ENCODE results near the gene POLR3B.
A peak's percentile ranks its signal among the peaks of the same experiment; 100 is the strongest.
"Not testable (repeated sequence)": the region's sequence is repeated elsewhere in the genome, so short reads cannot be mapped to it uniquely, and the experiment has no call there.

POLR3B gene

DNA sequence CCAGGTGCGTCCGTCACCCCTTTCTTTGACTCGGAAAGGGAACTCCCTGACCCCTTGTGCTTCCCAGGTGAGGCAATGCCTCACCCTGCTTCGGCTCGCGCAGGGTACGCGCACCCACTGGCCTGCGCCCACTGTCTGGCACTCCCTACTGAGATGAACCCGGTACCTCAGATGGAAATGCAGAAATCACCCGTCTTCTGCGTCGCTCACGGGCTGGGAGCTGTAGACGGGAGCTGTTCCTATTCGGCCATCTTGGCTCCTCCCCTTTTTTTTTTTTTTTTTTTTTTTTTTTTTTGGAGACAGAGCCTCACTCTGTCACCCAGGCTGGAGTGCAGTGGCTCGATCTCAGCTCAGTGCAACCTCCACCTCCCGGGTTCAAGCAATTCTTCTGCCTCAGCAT lies 120.1 kb downstream of the POLR3B start:
- not testable (repeated sequence) for H3K27ac Mint-ChIP-seq; H3K4me1 Mint-ChIP-seq (ENCODE audit: low read depth in 2 of 2); H3K36me3 Mint-ChIP-seq (ENCODE audit: insufficient read depth); H3K9me3 Mint-ChIP-seq; H3K27me3 Mint-ChIP-seq; H3K4me3 Mint-ChIP-seq; DNase-seq; ATAC-seq (replicated peaks)

DNA sequence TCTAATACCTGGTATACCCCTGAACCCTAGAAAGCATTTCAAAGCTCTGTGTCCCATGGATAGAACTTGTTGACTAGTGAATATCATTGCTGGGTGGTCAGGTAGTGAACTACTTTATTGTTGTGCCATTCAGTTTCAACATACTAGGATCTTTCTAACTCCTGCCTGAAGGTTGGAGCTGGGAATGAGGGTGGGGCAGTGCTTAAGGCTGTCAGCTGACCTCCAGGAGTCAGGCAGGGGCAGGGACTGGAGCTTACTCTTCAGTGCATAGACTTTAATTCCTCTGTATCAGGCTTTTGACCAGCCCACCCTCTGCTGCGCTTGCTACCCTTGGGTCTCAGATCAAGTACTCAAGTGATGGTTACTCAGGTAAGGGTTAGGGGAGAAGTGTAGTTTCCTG lies 122.7 kb downstream of the POLR3B start:
- no peak overlapping the region for H3K4me3 Mint-ChIP-seq
- H3K9me3 Mint-ChIP-seq: no peaks in the 10 kb centered on the region
- DNase-seq (no peak), ATAC-seq (replicated peaks) (no peak)
- H3K4me1 Mint-ChIP-seq (ENCODE audit: low read depth in 2 of 2): peaks cover 1 to 5% of the 10 kb centered on the region in 2 donors
- no peaks in the 10 kb centered on the region for H3K27me3 Mint-ChIP-seq
- H3K27ac Mint-ChIP-seq: no peak overlapping the region
- peaks cover 2% of the 10 kb centered on the region for H3K36me3 Mint-ChIP-seq (ENCODE audit: insufficient read depth)

DNA sequence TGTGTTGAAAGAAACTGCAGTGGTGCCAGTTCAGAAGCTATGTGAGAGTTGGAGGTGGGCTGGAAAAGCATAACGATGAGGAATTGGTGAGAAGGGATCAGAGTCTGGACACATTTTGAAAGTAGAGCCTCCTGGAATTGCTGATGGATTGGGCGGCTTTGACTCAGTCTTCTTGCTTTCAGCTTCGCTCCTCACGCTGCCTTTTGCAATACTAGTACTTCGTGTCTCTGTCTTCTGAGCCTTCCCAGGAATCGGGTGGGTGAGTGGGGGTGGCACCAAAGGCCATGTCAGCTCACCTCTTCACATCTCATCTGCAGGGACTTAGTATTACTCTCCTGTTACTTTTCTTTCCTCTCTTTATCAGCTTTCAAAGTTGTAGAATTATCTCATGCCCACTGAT lies 123.7 kb downstream of the POLR3B start:
- ATAC-seq (replicated peaks) (no peak), DNase-seq (no peak)
- Mint-ChIP-seq H3K4me1 (ENCODE audit: low read depth in 2 of 2) (peaks cover 1 to 5% of the 10 kb centered on the region in 2 donors), H3K36me3 (ENCODE audit: insufficient read depth) (peaks cover 2% of the 10 kb centered on the region), H3K4me3 (no peak overlapping the region), H3K27me3 (no peaks in the 10 kb centered on the region), H3K9me3 (no peaks in the 10 kb centered on the region), H3K27ac (peak overlapping the region in 1 of 2 donors; percentile 8)

GRCh38 chr12:106487664-106488063 lies 130.1 kb downstream of the POLR3B start:
- ATAC-seq (replicated peaks) (no peak), DNase-seq (no peak)
- no peak overlapping the region for H3K27ac Mint-ChIP-seq
- peaks cover 0 to 1% of the 10 kb centered on the region in 2 donors for H3K4me1 Mint-ChIP-seq (ENCODE audit: low read depth in 2 of 2)
- H3K27me3 Mint-ChIP-seq: no peaks in the 10 kb centered on the region
- no peaks in the 10 kb centered on the region for H3K36me3 Mint-ChIP-seq (ENCODE audit: insufficient read depth)
- H3K9me3 Mint-ChIP-seq: no peaks in the 10 kb centered on the region
- no peak overlapping the region for H3K4me3 Mint-ChIP-seq

- Mint-ChIP-seq H3K4me3 (no peak overlapping the region), H3K27me3 (no peaks in the 10 kb centered on the region), H3K27ac (no peak overlapping the region), H3K36me3 (ENCODE audit: insufficient read depth) (no peaks in the 10 kb centered on the region), H3K9me3 (no peaks in the 10 kb centered on the region), H3K4me1 (ENCODE audit: low read depth in 2 of 2) (peaks cover 0 to under 1% of the 10 kb centered on the region in 2 donors)
- DNase-seq (no peak), ATAC-seq (replicated peaks) (no peak)
These were observed 131.3 kb downstream of the POLR3B start for GRCh38 chr12:106488884-106489283.

- DNase-seq (no peak), ATAC-seq (replicated peaks) (no peak)
- Mint-ChIP-seq H3K27me3 (no peaks in the 10 kb centered on the region), H3K27ac (no peak overlapping the region), H3K4me3 (no peak overlapping the region), H3K36me3 (ENCODE audit: insufficient read depth) (no peaks in the 10 kb centered on the region), H3K9me3 (no peaks in the 10 kb centered on the region), H3K4me1 (ENCODE audit: low read depth in 2 of 2) (no peaks in the 10 kb centered on the region)
These were observed 132.7 kb downstream of the POLR3B start for GRCh38 chr12:106490264-106490663.

GRCh38 chr12:106492857-106493256 lies 135.3 kb downstream of the POLR3B start:
- Mint-ChIP-seq H3K4me3 (no peak overlapping the region), H3K9me3 (no peaks in the 10 kb centered on the region), H3K27me3 (no peaks in the 10 kb centered on the region), H3K4me1 (ENCODE audit: low read depth in 2 of 2) (no peaks in the 10 kb centered on the region), H3K36me3 (ENCODE audit: insufficient read depth) (peaks cover 3% of the 10 kb centered on the region), H3K27ac (no peak overlapping the region)
- no peak for ATAC-seq (replicated peaks)
- DNase-seq: no peak

- Mint-ChIP-seq H3K9me3 (no peaks in the 10 kb centered on the region), H3K27ac (no peak overlapping the region)
- ATAC-seq (replicated peaks): no peak
These were observed 136.0 kb downstream of the POLR3B start for GRCh38 chr12:106493531-106493930.

DNA sequence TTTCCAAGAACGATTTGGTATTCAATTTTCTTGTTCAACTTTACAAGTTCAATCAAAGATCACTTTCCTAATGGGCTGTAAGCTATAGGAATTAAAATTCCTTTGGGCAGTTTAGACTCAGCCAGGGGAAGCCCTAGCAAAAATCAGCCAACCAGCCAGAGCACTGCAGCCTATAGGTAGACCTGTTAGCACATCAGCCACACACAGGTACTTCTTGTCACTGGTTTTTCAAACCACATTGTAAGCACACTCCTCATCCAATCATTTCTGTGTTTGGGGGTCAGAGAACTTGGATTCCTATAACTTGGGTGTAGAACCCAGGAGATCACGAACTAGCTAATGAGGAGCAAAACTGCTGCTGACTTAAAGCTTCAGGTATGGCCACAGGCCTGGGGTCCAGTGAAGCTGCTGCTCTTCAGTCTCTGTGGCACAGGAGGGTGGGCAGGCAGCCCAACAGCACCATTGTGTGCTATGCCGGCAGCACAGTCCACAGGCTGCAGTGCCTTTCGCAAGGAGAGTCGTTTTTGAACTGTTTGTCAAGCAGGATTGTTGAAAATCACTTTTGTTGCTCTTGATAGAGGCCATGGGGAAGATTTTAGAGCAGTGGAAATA lies 137.9 kb downstream of the POLR3B start:
- Mint-ChIP-seq H3K4me3 (no peak overlapping the region), H3K27ac (peak overlapping the region in 1 of 2 donors; percentile 1), H3K9me3 (no peaks in the 10 kb centered on the region), H3K27me3 (no peaks in the 10 kb centered on the region), H3K36me3 (ENCODE audit: insufficient read depth) (peaks cover 3% of the 10 kb centered on the region), H3K4me1 (ENCODE audit: low read depth in 2 of 2) (no peaks in the 10 kb centered on the region)
- DNase-seq (no peak), ATAC-seq (replicated peaks) (no peak)

More at GRCh38 chr12:106493531-106493930, 136.0 kb downstream of the POLR3B start:
- Mint-ChIP-seq H3K4me1 (ENCODE audit: low read depth in 2 of 2) (no peaks in the 10 kb centered on the region), H3K36me3 (ENCODE audit: insufficient read depth) (peaks cover 3% of the 10 kb centered on the region), H3K27me3 (no peaks in the 10 kb centered on the region), H3K4me3 (no peak overlapping the region)
- no peak for DNase-seq

GRCh38 chr12:106498056-106498455 lies 140.5 kb downstream of the POLR3B start:
- Mint-ChIP-seq H3K4me3 (no peak overlapping the region), H3K36me3 (ENCODE audit: insufficient read depth) (peaks cover 3% of the 10 kb centered on the region), H3K9me3 (no peaks in the 10 kb centered on the region), H3K4me1 (ENCODE audit: low read depth in 2 of 2) (no peaks in the 10 kb centered on the region), H3K27ac (no peak overlapping the region), H3K27me3 (no peaks in the 10 kb centered on the region)
- DNase-seq (no peak), ATAC-seq (replicated peaks) (no peak)

GRCh38 chr12:106499628-106500027 lies 142.1 kb downstream of the POLR3B start:
- ATAC-seq (replicated peaks): no peak
- Mint-ChIP-seq H3K27ac (peak overlapping the region in 1 of 2 donors; percentile 10), H3K36me3 (ENCODE audit: insufficient read depth) (peaks cover 3% of the 10 kb centered on the region), H3K4me1 (ENCODE audit: low read depth in 2 of 2) (no peaks in the 10 kb centered on the region), H3K9me3 (no peaks in the 10 kb centered on the region), H3K4me3 (no peak overlapping the region), H3K27me3 (no peaks in the 10 kb centered on the region)
- DNase-seq: no peak

GRCh38 chr12:106506691-106507090 lies 149.1 kb downstream of the POLR3B start:
- ATAC-seq (replicated peaks) (no peak), DNase-seq (no peak)
- Mint-ChIP-seq H3K4me1 (ENCODE audit: low read depth in 2 of 2) (no peaks in the 10 kb centered on the region), H3K27ac (no peak overlapping the region), H3K27me3 (no peaks in the 10 kb centered on the region), H3K36me3 (ENCODE audit: insufficient read depth) (peaks cover 5% of the 10 kb centered on the region), H3K9me3 (no peaks in the 10 kb centered on the region), H3K4me3 (no peak overlapping the region)

GRCh38 chr12:106508966-106509365 lies 151.4 kb downstream of the POLR3B start:
- Mint-ChIP-seq H3K4me3 (no peak overlapping the region), H3K4me1 (ENCODE audit: low read depth in 2 of 2) (no peaks in the 10 kb centered on the region), H3K9me3 (no peaks in the 10 kb centered on the region), H3K27ac (peak overlapping the region in 1 of 2 donors; percentile 63), H3K36me3 (ENCODE audit: insufficient read depth) (peaks cover 5% of the 10 kb centered on the region), H3K27me3 (no peaks in the 10 kb centered on the region)
- DNase-seq (no peak), ATAC-seq (replicated peaks) (no peak)

- DNase-seq: no peak
- Mint-ChIP-seq H3K27ac (no peak overlapping the region), H3K36me3 (ENCODE audit: insufficient read depth) (peaks cover 5% of the 10 kb centered on the region), H3K27me3 (no peaks in the 10 kb centered on the region), H3K4me3 (no peak overlapping the region), H3K4me1 (ENCODE audit: low read depth in 2 of 2) (no peaks in the 10 kb centered on the region), H3K9me3 (no peaks in the 10 kb centered on the region)
- no peak for ATAC-seq (replicated peaks)
These were observed 153.8 kb downstream of the POLR3B start for GRCh38 chr12:106511365-106511764.

DNA sequence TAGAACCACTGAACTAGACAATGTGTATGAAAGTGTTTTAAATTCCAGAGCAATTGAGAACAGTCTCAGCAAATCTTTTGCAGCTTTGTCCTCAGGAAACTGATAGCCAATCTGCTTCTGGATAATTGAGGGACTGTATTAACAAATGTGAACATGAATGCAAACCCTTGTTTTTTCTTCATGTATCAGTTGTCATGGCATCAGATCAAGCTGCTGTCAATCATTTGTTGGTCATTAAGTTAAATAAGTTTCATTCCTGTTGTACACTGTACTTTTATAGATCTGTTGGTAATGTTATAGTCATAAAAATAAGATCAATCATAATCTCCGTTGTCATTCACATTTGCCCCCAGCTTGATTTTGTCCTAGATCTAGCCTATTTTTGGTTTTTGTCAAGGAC lies 159.8 kb downstream of the POLR3B start:
- H3K9me3 Mint-ChIP-seq: no peaks in the 10 kb centered on the region
- H3K27ac Mint-ChIP-seq: no peak overlapping the region
- DNase-seq (no peak), ATAC-seq (replicated peaks) (no peak)
- no peaks in the 10 kb centered on the region for H3K4me1 Mint-ChIP-seq (ENCODE audit: low read depth in 2 of 2)
- H3K4me3 Mint-ChIP-seq: no peak overlapping the region
- H3K36me3 Mint-ChIP-seq (ENCODE audit: insufficient read depth): no peaks in the 10 kb centered on the region
- peaks cover 23 to 24% of the 10 kb centered on the region in 2 donors for H3K27me3 Mint-ChIP-seq

Data from effector memory CD8-positive, alpha-beta T cell (primary cell).